ENCODE measurements around the gene ASMT. TPM values are rescaled to one million over a fixed set of nuclear protein-coding genes. Genes with fewer than 3 reads are reported as not detected.

The ASMT gene
- total RNA-seq, 1 experiment from 2014 or later: not detected

GRCh38 chrX:1595711-1596060 lies 19.2 kb upstream of the ASMT start:
- peaks cover 10% of the 10 kb centered on the region; the same call in 1 of the 2 replicates for H4K20me1 ChIP-seq (ENCODE audit: low read length)
- no peaks in the 10 kb centered on the region for H3K27me3 ChIP-seq (ENCODE audit: low read length)
- no peak overlapping the region for H3K9ac ChIP-seq (ENCODE audit: low read length)
- H3K4me1 ChIP-seq (ENCODE audit: insufficient read depth, low read length): 0 out of 2 replicates have a peak, but pooled peaks cover 4% of the 10 kb centered on the region
- ATAC-seq (no peak), DNase-seq (no peak)
- no peak for TF ChIP-seq CTCF (conservative IDR thresholded peaks at IDR 0.05; ENCODE audit: low read depth, low read length)
- no peak for TF ChIP-seq EZH2 (IDR thresholded peaks at IDR 0.05; ENCODE audit: low read length, unreplicated experiment)
- no peak for TF ChIP-seq EZH2phosphoT487 (IDR thresholded peaks at IDR 0.05; ENCODE audit: borderline replicate concordance, low read length)
- no peak overlapping the region for H3K27ac ChIP-seq (ENCODE audit: low read length)
- POLR2A ChIA-PET (ENCODE audit: unreplicated experiment): no interaction called here
- peaks cover 12% of the 10 kb centered on the region; the same call in 1 of the 2 replicates for H3K36me3 ChIP-seq (ENCODE audit: low read depth, low read length)
- BruUV-seq (replicated peaks): no TSS peak
- no peak overlapping the region for H3K4me2 ChIP-seq (ENCODE audit: low read length)
- intact Hi-C loops (cut with micrococcal nuclease): no loop called here
- H2AFZ ChIP-seq (ENCODE audit: low read length): no peak overlapping the region
- CTCF ChIA-PET: no interaction called here
- no peak overlapping the region for H3K4me3 ChIP-seq (ENCODE audit: low read length)
- H3K9me2 ChIP-seq (replicated peaks; ENCODE audit: low read length): no peaks in the 10 kb centered on the region
- peaks cover 47% of the 10 kb centered on the region for H3K79me2 ChIP-seq (ENCODE audit: low read length)
- no peaks in the 10 kb centered on the region for H3F3A ChIP-seq (ENCODE audit: low read length, unreplicated experiment)
- H3K9me3 ChIP-seq (ENCODE audit: low read length): no peaks in the 10 kb centered on the region

GRCh38 chrX:1596676-1597344 lies 18.0 kb upstream of the ASMT start:
- Histone ChIP-seq H4K20me1 (ENCODE audit: low read length) (peaks cover 10% of the 10 kb centered on the region; the same call in 1 of the 2 replicates), H3K4me2 (ENCODE audit: low read length) (no peak overlapping the region), H2AFZ (ENCODE audit: low read length) (no peak overlapping the region), H3K27ac (ENCODE audit: low read length) (no peak overlapping the region), H3K9me2 (replicated peaks; ENCODE audit: low read length) (no peaks in the 10 kb centered on the region), H3K4me3 (ENCODE audit: low read length) (no peak overlapping the region), H3K9ac (ENCODE audit: low read length) (no peak overlapping the region), H3F3A (ENCODE audit: low read length, unreplicated experiment) (no peaks in the 10 kb centered on the region), H3K27me3 (ENCODE audit: low read length) (no peaks in the 10 kb centered on the region), H3K79me2 (ENCODE audit: low read length) (peaks cover 45% of the 10 kb centered on the region), H3K36me3 (ENCODE audit: low read depth, low read length) (peaks cover 15% of the 10 kb centered on the region), H3K9me3 (ENCODE audit: low read length) (no peaks in the 10 kb centered on the region), H3K4me1 (ENCODE audit: insufficient read depth, low read length) (0 out of 2 replicates have a peak, but pooled peaks cover 4% of the 10 kb centered on the region)
- no peak for TF ChIP-seq EZH2 (IDR thresholded peaks at IDR 0.05; ENCODE audit: low read length, unreplicated experiment)
- TF ChIP-seq EZH2phosphoT487 (IDR thresholded peaks at IDR 0.05; ENCODE audit: borderline replicate concordance, low read length): no peak
- TF ChIP-seq CTCF (conservative IDR thresholded peaks at IDR 0.05; ENCODE audit: low read depth, low read length): no peak
- ChIA-PET POLR2A (ENCODE audit: unreplicated experiment) (no interaction called here), CTCF (no interaction called here)
- no peak for ATAC-seq
- BruUV-seq (replicated peaks): no TSS peak
- intact Hi-C loops (cut with micrococcal nuclease): no loop called here
- no peak for DNase-seq

GRCh38 chrX:1597345-1598020 lies 17.4 kb upstream of the ASMT start:
- ATAC-seq: no peak
- H3K9me3 ChIP-seq (ENCODE audit: low read length): no peaks in the 10 kb centered on the region
- no peak overlapping the region for H3K9ac ChIP-seq (ENCODE audit: low read length)
- intact Hi-C loops (cut with micrococcal nuclease): no loop called here
- peaks cover 10% of the 10 kb centered on the region; the same call in 1 of the 2 replicates for H4K20me1 ChIP-seq (ENCODE audit: low read length)
- H3K4me2 ChIP-seq (ENCODE audit: low read length): no peak overlapping the region
- H3K27ac ChIP-seq (ENCODE audit: low read length): no peak overlapping the region
- POLR2A ChIA-PET (ENCODE audit: unreplicated experiment): no interaction called here
- H3K36me3 ChIP-seq (ENCODE audit: low read depth, low read length): peaks cover 22% of the 10 kb centered on the region
- H3K4me1 ChIP-seq (ENCODE audit: insufficient read depth, low read length): 0 out of 2 replicates have a peak, but pooled peaks cover 4% of the 10 kb centered on the region
- CTCF ChIA-PET: no interaction called here
- no peaks in the 10 kb centered on the region for H3F3A ChIP-seq (ENCODE audit: low read length, unreplicated experiment)
- peaks cover 38% of the 10 kb centered on the region for H3K79me2 ChIP-seq (ENCODE audit: low read length)
- TF ChIP-seq CTCF (conservative IDR thresholded peaks at IDR 0.05; ENCODE audit: low read depth, low read length): no peak
- TF ChIP-seq EZH2phosphoT487 (IDR thresholded peaks at IDR 0.05; ENCODE audit: borderline replicate concordance, low read length): no peak
- TF ChIP-seq EZH2 (IDR thresholded peaks at IDR 0.05; ENCODE audit: low read length, unreplicated experiment): no peak
- DNase-seq: no peak
- no peak overlapping the region for H2AFZ ChIP-seq (ENCODE audit: low read length)
- no peaks in the 10 kb centered on the region for H3K27me3 ChIP-seq (ENCODE audit: low read length)
- H3K4me3 ChIP-seq (ENCODE audit: low read length): no peak overlapping the region
- no TSS peak for BruUV-seq (replicated peaks)
- no peaks in the 10 kb centered on the region for H3K9me2 ChIP-seq (replicated peaks; ENCODE audit: low read length)
